Measurements from ENCODE around the gene CLCN4.

Gene CLCN4

GRCh38 chrX:10231461-10231860 lies 74.7 kb downstream of the CLCN4 start:
- in situ Hi-C loops (cut with MboI; ENCODE audit: low sequenced_read_pairs) = no loop called here

- in situ Hi-C loops (cut with MboI; ENCODE audit: low sequenced_read_pairs) = no loop called here
Measured at GRCh38 chrX:10233173-10233572, 76.4 kb downstream of the CLCN4 start.

GRCh38 chrX:10233696-10234095 lies 76.9 kb downstream of the CLCN4 start:
- in situ Hi-C loops (cut with MboI; ENCODE audit: low sequenced_read_pairs) = no loop called here

GRCh38 chrX:10235851-10236250 lies 79.1 kb downstream of the CLCN4 start:
- in situ Hi-C loops (cut with MboI; ENCODE audit: low sequenced_read_pairs) = no loop called here

GRCh38 chrX:10237241-10237640 lies 80.5 kb downstream of the CLCN4 start:
- in situ Hi-C loops (cut with MboI; ENCODE audit: low sequenced_read_pairs) = no loop called here

GRCh38 chrX:10239611-10240064 lies 82.9 kb downstream of the CLCN4 start:
- in situ Hi-C loops (cut with MboI; ENCODE audit: low sequenced_read_pairs) = no loop called here

GRCh38 chrX:10240918-10241317 lies 84.1 kb downstream of the CLCN4 start:
- in situ Hi-C loops (cut with MboI; ENCODE audit: low sequenced_read_pairs) = no loop called here

GRCh38 chrX:10242026-10242425 lies 85.3 kb downstream of the CLCN4 start:
- in situ Hi-C loops (cut with MboI; ENCODE audit: low sequenced_read_pairs) = no loop called here

- in situ Hi-C loops (cut with MboI; ENCODE audit: low sequenced_read_pairs) = no loop called here
Measured at GRCh38 chrX:10243106-10243505, 86.3 kb downstream of the CLCN4 start.

- in situ Hi-C loops (cut with MboI; ENCODE audit: low sequenced_read_pairs) = no loop called here
Measured at GRCh38 chrX:10244915-10245622, 88.3 kb downstream of the CLCN4 start.

GRCh38 chrX:10245886-10246285 lies 89.1 kb downstream of the CLCN4 start:
- in situ Hi-C loops (cut with MboI; ENCODE audit: low sequenced_read_pairs) = no loop called here

- in situ Hi-C loops (cut with MboI; ENCODE audit: low sequenced_read_pairs) = no loop called here
Measured at GRCh38 chrX:10246297-10246696, 89.5 kb downstream of the CLCN4 start.

- in situ Hi-C loops (cut with MboI; ENCODE audit: low sequenced_read_pairs) = no loop called here
Measured at GRCh38 chrX:10246846-10247245, 90.1 kb downstream of the CLCN4 start.

GRCh38 chrX:10254739-10255138 lies 98.0 kb downstream of the CLCN4 start:
- in situ Hi-C loops (cut with MboI; ENCODE audit: low sequenced_read_pairs) = no loop called here

- in situ Hi-C loops (cut with MboI; ENCODE audit: low sequenced_read_pairs) = no loop called here
Measured at GRCh38 chrX:10259716-10260115, 102.9 kb downstream of the CLCN4 start.

GRCh38 chrX:10265775-10266174 lies 109.0 kb downstream of the CLCN4 start:
- in situ Hi-C loops (cut with MboI; ENCODE audit: low sequenced_read_pairs) = no loop called here

- in situ Hi-C loops (cut with MboI; ENCODE audit: low sequenced_read_pairs) = no loop called here
Measured at GRCh38 chrX:10278716-10279115, 121.9 kb downstream of the CLCN4 start.

GRCh38 chrX:10280071-10280470 lies 123.3 kb downstream of the CLCN4 start:
- in situ Hi-C loops (cut with MboI; ENCODE audit: low sequenced_read_pairs) = no loop called here

- in situ Hi-C loops (cut with MboI; ENCODE audit: low sequenced_read_pairs) = no loop called here
Measured at GRCh38 chrX:10282490-10282889, 125.7 kb downstream of the CLCN4 start.

GRCh38 chrX:10286195-10286594 lies 129.4 kb downstream of the CLCN4 start:
- in situ Hi-C loops (cut with MboI; ENCODE audit: low sequenced_read_pairs) = no loop called here

All from HL-60/S4 treated with phorbol 12-myristate 13-acetate at 8.2 ng/mL for 4 days and 3 days (cell line).